ENCODE results near the gene OSBPL9. TPM values are rescaled to one million over a fixed set of nuclear protein-coding genes. Genes with fewer than 3 reads are reported as not detected.

The OSBPL9 gene
- polyA plus RNA-seq, 10 donors, result 41.7 to 76.2 (median 59.1) TPM

- DNase-seq, result peak in 2 of 3 donors; percentile 7 to 41
These were observed 118.2 kb downstream of the OSBPL9 start for GRCh38 chr1:51734896-51735745.

DNA sequence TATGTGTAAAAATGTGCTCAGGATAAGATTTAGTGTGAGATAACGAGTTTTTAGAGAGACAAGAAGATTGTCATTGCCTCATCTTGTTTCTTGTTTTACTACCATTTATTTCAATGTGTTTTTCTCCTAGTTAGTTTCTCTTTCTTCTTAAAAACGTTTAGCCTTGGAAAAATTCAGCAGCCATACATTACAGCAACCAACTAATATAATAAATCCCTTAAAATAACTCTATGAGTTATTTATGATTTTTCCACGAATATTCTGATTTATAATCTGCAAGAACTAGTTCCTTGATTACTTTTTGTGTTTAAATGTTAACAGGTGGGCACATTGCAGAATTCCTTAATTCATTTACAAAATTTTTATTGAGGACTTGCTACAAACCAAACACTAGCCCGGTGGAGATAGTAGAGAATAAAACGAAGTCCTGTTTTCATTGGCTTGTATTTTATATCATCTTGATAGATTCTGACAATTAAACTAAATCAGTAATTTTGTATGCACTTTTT is 118.9 kb downstream of the OSBPL9 start:
- no peak for DNase-seq

GRCh38 chr1:51736702-51737101 is 119.8 kb downstream of the OSBPL9 start:
- DNase-seq, result peak in 2 of 3 donors; percentile 14 to 41

DNA sequence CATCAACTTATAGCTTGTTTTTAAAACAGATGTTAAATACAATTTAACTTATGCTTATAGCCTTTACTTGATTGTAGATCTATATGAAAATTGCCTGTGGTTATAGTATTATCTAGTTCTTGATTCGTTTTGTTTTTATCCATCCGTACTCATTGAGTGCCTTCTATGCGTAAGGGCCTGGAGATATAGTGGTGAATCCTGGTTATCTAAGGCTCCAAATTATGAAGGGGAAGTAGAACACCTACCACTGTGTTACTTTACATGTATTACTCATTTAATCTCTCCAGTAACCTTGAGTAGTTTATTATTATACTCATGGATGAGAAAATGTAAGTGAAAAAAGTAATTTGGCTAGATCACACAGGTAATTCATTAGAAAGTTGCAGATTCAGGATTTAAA is 121.8 kb downstream of the OSBPL9 start:
- DNase-seq, result no peak

DNA sequence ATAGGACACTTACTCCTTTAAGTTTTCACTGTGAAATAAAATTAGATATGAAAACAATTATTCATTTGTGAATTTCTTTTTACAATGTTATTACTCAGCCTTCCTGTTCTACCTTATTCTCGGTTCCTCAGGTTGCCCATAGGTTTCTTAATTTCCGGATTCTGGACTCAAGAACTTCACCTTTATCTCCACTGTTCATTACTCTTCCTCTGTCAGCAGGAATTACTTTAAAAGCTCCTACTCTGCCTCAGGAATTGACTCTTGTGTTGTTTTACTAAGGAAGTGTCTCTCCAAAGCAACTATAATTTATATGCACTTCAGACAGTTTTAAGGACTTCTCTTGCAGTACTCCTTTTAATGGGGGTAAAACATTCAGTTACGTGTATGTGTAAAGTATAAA is 123.8 kb downstream of the OSBPL9 start:
- DNase-seq, result no peak

- DNase-seq, result no peak
These were observed 124.3 kb downstream of the OSBPL9 start for GRCh38 chr1:51741121-51741681.

GRCh38 chr1:51744506-51745303 is 127.8 kb downstream of the OSBPL9 start:
- no peak for DNase-seq

DNA sequence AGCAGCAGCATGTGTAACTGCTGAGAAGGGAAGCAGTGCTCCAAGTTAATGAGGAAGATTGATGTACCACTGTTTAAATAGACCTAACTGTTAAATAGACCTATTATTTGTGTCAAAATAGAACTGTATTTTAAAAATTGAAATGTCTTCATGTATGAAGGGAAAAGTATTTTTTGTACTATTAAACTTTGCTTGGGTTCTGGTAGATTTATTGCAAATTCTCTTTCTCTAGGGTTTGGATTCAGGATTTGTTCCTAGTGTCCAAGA is 128.3 kb downstream of the OSBPL9 start:
- no peak for DNase-seq

DNA sequence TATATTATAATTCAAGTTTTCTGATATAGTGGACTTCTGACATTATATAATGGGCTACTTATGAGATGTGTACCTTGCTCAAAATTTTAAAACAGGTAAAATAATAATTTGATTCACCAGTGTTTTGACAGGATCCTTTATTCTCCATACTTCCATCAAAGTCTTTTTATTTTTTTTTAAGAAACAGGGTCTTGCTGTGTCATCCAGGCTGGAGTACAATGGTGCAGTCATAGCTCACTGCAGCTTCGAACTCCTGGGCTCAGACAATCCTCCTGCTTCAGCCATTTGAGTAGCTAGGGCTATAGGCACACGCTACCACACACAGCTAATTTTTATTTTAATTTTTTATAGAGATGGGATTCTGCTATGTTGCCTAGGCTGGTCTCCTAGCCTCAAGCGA is 132.3 kb downstream of the OSBPL9 start:
- DNase-seq, result no peak

DNA sequence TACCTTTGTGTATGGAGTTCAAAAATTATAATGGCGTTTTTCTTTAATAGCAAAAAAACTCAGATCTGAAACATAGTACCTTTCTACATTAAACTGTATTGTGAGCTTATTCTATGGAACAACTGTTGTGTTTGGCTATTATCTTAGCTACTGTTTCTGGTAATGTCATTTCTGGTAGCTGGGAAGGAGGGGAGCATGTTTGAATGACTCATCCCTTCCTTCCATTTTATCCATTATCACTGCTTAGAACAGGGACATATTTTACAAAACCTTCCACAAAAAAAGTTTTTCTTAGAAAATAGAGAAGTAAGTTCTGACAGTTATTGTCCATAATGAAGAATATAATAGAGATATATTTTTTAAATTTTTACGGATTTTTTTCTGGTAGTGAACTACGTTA is 133.3 kb downstream of the OSBPL9 start:
- DNase-seq, result peak in 1 of 3 donors; percentile 35

GRCh38 chr1:51750729-51751128 is 133.8 kb downstream of the OSBPL9 start:
- no peak for DNase-seq

GRCh38 chr1:51752073-51752948 is 135.4 kb downstream of the OSBPL9 start:
- no peak for DNase-seq

DNA sequence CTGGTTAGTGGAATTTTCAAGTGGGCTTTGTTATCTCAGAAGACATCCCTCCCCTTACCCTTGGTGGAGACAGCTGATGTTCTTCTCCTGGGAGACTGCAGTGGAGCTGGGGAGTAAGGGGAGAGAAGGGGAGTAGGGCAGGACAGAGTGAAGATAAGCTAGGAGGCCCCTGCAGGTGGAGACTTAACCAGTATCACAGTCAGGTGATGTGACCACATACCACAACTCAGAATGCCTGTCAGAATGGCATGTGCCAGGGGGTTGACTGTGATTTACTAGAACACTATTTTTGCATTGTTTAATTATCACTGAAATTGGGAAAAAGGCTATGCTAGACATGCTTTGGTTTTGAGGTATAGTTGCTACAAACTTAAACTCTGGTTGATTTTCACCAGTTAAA is 137.1 kb downstream of the OSBPL9 start:
- no peak for DNase-seq

GRCh38 chr1:51754666-51755065 is 137.8 kb downstream of the OSBPL9 start:
- no peak for DNase-seq

GRCh38 chr1:51755437-51755836 is 138.5 kb downstream of the OSBPL9 start:
- DNase-seq, result no peak

GRCh38 chr1:51756290-51756689 is 139.4 kb downstream of the OSBPL9 start:
- DNase-seq, result no peak

DNA sequence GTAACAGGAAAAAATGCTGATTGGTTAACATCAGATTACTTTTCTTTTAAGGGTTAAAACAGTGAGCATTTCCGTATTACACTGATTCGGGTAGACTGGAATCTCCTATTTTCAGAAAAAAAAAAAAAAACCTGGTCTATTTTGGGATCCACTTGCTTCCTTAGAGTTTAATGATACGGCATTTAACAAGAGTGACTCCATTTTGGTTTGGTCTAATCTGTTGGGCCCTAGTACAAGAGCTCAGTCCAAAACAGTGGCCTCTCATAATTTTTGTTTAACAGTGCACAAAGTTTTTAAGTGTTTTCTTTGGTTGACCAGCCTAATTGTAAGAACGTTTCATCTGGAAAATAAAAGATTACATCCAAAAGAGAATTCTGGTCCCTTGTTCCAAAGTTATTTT is 141.4 kb downstream of the OSBPL9 start:
- DNase-seq, result no peak

DNA sequence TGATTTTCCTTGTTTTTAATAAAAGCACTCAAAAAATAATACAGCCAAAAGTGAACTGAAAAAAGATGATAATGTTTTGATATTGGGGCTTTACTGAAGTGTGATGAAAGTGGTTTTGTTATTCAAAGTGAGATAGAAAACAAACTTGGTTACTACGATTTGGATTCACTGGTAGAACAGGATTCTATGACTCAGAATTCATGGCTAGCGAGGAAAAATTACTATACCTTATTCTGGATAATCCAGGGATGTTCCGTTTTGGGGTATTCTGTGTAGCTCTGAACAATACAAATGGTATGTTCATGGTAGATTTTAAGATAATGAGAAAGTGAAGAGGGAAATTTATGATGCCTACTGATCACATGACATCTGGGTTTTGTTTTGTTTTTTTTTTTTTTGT is 144.0 kb downstream of the OSBPL9 start:
- DNase-seq, result no peak

GRCh38 chr1:51761351-51761750 is 144.5 kb downstream of the OSBPL9 start:
- DNase-seq, result no peak

DNA sequence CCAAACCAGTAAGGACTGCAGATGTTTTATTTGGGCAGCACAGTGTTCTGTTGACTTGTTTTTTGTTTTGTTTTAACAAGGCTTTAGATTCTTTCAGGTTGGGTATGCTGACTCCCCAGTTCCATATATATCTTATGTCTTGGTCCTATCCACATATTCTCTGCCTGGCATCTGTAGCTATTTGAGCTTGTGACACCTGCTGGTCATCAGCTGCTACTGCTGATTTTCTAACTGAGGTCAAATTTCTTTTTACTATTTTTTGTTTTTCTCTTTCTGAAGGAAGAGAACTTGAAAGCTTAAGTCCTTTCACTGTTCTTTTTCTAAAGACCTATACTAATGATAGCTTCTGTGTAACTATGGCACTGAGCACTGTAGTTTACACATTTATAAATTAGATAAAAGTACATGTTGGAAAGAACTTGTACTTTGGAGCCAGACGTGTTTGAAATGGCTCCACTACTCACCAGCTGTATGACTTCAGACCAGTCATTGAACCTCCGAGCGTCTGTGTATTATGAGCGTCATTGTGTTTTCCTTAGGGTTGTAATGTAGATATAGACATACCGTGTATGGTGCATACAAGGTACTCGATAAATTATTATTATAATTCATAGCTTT is 152.2 kb downstream of the OSBPL9 start:
- DNase-seq, result peak; percentile 41 to 67 (median 44)

DNA sequence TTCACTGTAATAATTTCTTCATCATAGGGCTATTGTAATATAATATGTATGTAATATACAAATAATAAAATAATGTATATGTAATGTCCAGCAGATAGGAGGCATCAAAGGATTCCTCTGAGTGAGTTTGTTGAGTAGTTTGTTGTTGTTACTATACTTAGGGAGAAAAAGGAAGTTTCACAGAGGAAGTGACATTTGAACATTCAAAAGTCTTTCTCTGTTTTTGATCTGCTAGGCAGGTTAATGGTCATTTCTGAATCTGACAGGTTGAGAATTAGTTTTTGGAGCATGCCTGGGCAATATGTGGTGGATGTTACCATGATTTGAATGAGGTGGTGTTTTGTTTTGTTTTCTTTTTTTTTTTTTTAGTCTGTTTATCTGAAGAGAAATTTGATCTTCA is 159.5 kb downstream of the OSBPL9 start:
- no peak for DNase-seq
